Astrocyte of the spinal cord (primary cell): Measurements from ENCODE around the gene PPA1.

Source experiments
- DNase-seq: peaks from one replicate; pipeline ENCODE4 v3.0.0; 2011; ENCODE audit warnings: low read depth, low spot score
- H3K4me3 ChIP-seq: 2 replicates; pipeline ENCODE4 v1.5.1; 2011; ENCODE audit warnings: low read depth, mild to moderate bottlenecking, low read length, moderate library complexity
- CTCF ChIP-seq: IDR thresholded peaks from 2 replicates; pipeline ENCODE4 v1.5.1; 2012; ENCODE audit warnings: low read depth, mild to moderate bottlenecking, low read length, inconsistent platforms
- in situ Hi-C: cut with HindIII; loops from 2 replicates; pipeline ENCODE4 v1.10.0; 2017; ENCODE audit warnings: low sequenced_read_pairs

Gene PPA1

GRCh38 chr10:70169649-70170364 is 63.4 kb downstream of the PPA1 start:
- TF ChIP-seq CTCF, result no peak
- no peak for DNase-seq
- peak overlapping the region; percentile 78 for H3K4me3 ChIP-seq
- in situ Hi-C loops, result no loop called here

- in situ Hi-C loops, result no loop called here
- TF ChIP-seq CTCF, result no peak
- peak overlapping the region; percentile 78 for H3K4me3 ChIP-seq
- DNase-seq, result no peak
Measured at GRCh38 chr10:70169011-70169410, 64.2 kb downstream of the PPA1 start.

GRCh38 chr10:70167246-70167645 is 66.0 kb downstream of the PPA1 start:
- in situ Hi-C loops, result no loop called here
- TF ChIP-seq CTCF, result no peak
- no peak for DNase-seq
- no peak overlapping the region for H3K4me3 ChIP-seq

GRCh38 chr10:70166394-70166793 is 66.8 kb downstream of the PPA1 start:
- in situ Hi-C loops, result no loop called here
- no peak for TF ChIP-seq CTCF
- no peak overlapping the region for H3K4me3 ChIP-seq
- no peak for DNase-seq

DNA sequence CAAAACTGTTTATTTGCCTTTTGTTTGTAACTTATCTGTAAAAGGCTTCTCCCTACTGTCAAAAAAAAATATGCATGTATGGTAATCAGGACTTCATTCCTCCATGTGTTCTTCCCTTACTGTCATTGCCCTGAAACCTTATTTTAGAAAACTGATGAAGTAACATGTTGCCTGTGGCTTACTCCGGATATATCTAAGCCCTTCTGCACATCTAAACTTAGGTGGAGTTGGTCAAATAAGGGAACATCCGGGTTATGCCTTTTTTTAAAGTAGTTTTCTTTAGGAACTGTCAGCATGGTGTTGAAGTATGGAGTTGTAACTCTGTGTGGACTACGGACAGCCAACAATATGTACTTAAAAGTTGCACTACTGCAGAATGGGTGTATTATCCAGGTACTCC is 69.1 kb downstream of the PPA1 start:
- H3K4me3 ChIP-seq, result no peak overlapping the region
- in situ Hi-C loops, result no loop called here
- DNase-seq, result no peak
- no peak for TF ChIP-seq CTCF

DNA sequence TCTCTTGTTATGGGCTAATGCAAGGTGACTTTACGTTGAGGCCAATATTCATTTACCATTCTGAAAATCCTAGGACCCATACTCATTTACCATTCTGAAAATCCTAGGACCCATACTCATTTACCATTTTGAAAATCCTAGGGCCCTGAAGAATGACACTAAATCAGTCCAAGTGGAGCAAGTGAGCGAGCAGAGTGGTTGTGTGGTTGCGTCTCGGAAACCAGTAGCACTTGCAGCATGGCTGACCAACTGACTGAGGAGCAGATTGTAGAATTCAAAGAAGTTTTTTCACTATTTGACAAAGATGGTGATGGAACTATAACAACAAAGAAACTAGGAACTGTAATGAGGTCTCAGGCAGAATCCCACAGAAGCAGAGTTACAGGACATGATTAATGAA is 69.8 kb downstream of the PPA1 start:
- no peak for DNase-seq
- in situ Hi-C loops, result no loop called here
- no peak for TF ChIP-seq CTCF
- H3K4me3 ChIP-seq, result no peak overlapping the region

- no peak overlapping the region for H3K4me3 ChIP-seq
- in situ Hi-C loops, result no loop called here
- no peak for TF ChIP-seq CTCF
- no peak for DNase-seq
Measured at GRCh38 chr10:70162892-70163201, 70.4 kb downstream of the PPA1 start.
